HG03520 (cell line): ENCODE measurements around the gene ATXN10.

Source experiments
- ATAC-seq: cut with Tn5 transposase; IDR thresholded peaks from one replicate; pipeline ENCODE4 v1.9.1; 2021; ENCODE audit warnings: mild to moderate bottlenecking, moderate library complexity; ENCODE audit not compliant: unreplicated experiment

The ATXN10 gene

GRCh38 chr22:45871721-45872120, 200.1 kb downstream of the ATXN10 start:
- ATAC-seq = no peak

- ATAC-seq = no peak
Observed at GRCh38 chr22:45872659-45873263, 201.1 kb downstream of the ATXN10 start.

GRCh38 chr22:45876136-45877035, 204.8 kb downstream of the ATXN10 start:
- no peak for ATAC-seq

- ATAC-seq = no peak
Observed at GRCh38 chr22:45877036-45877380, 205.4 kb downstream of the ATXN10 start.

- ATAC-seq = no peak
Observed at GRCh38 chr22:45877651-45878050, 206.0 kb downstream of the ATXN10 start.

- no peak for ATAC-seq
Observed at GRCh38 chr22:45878051-45878781, 206.6 kb downstream of the ATXN10 start.

- ATAC-seq = no peak
Observed at GRCh38 chr22:45878901-45879551, 207.4 kb downstream of the ATXN10 start.

- ATAC-seq = no peak
Observed at GRCh38 chr22:45879552-45879949, 207.9 kb downstream of the ATXN10 start.

GRCh38 chr22:45880091-45880715, 208.6 kb downstream of the ATXN10 start:
- ATAC-seq = no peak

- ATAC-seq = no peak
Observed at GRCh38 chr22:45880716-45881523, 209.3 kb downstream of the ATXN10 start.

GRCh38 chr22:45881524-45881875, 209.9 kb downstream of the ATXN10 start:
- ATAC-seq = no peak

GRCh38 chr22:45882881-45883810, 211.5 kb downstream of the ATXN10 start:
- no peak for ATAC-seq

- no peak for ATAC-seq
Observed at GRCh38 chr22:45883811-45884170, 212.2 kb downstream of the ATXN10 start.

- ATAC-seq = no peak
Observed at GRCh38 chr22:45884201-45885062, 212.8 kb downstream of the ATXN10 start.

GRCh38 chr22:45885171-45885840, 213.7 kb downstream of the ATXN10 start:
- ATAC-seq = no peak

GRCh38 chr22:45885941-45886395, 214.3 kb downstream of the ATXN10 start:
- ATAC-seq = no peak

GRCh38 chr22:45886540-45886939, 214.9 kb downstream of the ATXN10 start:
- ATAC-seq = no peak
